GM18873 (cell line): ENCODE data around the gene DCUN1D4.

ENCODE experiments used
- ATAC-seq: cut with Tn5 transposase; IDR thresholded peaks from one replicate; pipeline ENCODE4 v1.9.1; 2021; ENCODE audit warnings: mild to moderate bottlenecking, moderate library complexity, moderate number of reproducible peaks; ENCODE audit not compliant: unreplicated experiment, low FRiP score

Gene DCUN1D4

GRCh38 chr4:51958199-51958968 lies 115.4 kb downstream of the DCUN1D4 start:
- ATAC-seq, result no peak

DNA sequence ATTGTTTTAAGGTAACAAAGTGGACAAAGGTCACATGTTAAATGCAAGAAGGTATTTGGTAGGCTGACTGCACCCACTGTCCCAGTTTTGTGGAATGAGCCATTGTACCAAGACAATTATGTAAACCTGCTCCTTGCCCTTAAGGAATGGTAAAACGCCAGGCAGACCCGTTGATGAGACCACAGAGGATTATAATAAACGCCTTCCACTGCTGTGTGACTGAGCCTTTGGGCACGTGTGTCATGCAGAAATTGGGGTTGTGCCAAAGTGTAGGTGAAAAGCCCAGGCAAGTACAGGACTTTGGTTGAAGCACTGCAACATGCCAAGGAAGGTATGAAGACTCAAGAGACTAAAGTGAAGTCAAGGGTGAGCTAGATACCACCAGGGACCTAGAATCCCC lies 117.5 kb downstream of the DCUN1D4 start:
- ATAC-seq, result no peak

DNA sequence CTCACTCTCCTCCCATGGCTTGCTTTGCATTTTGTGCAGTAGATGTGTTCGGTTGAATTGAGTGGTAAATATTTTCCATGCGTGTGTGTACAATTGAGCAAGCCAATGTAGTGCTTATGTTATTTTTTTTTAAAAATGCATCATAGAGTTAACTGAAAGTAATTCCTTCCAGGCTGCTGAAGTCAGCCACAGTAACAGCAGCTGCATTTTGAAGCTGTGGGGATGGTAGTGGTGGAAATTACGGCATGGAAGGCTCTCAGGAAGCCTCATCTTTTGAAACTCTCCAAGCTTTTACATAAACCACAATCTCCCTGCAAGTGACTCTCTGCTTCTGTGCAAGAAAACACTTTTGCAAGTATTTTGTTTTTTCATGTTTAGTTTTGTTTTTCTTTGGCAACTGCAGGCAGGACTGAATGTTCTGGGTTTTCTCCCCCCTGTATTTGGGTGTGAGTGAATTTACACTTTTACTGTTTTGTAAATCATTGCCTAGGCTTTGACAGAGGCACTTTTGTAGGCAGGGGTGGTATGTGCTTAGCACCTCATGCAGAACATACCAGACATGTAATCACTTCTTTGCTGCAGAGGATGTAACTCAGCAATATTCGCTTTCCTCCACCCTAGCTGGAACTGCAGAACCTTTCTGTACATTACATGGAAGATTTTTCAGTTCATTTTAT lies 121.0 kb downstream of the DCUN1D4 start:
- ATAC-seq, result no peak

- no peak for ATAC-seq
Measured at GRCh38 chr4:51965862-51966261, 122.9 kb downstream of the DCUN1D4 start.
